ENCODE results near the gene RALGPS1. TPM values are rescaled to one million over a fixed set of nuclear protein-coding genes. Genes with fewer than 3 reads are reported as not detected.

Gene RALGPS1
- total RNA-seq, 1 experiment from 2014 or later = 0.42 TPM

- no peak for DNase-seq (ENCODE audit: low read depth)
These were observed 10.0 kb upstream of the RALGPS1 start for GRCh38 chr9:126904586-126904985.

- DNase-seq (ENCODE audit: low read depth) = no peak
These were observed 8.5 kb upstream of the RALGPS1 start for GRCh38 chr9:126906091-126906490.

- DNase-seq (ENCODE audit: low read depth) = no peak
These were observed 7.5 kb upstream of the RALGPS1 start for GRCh38 chr9:126907058-126907457.

GRCh38 chr9:126915281-126915816, 767 bp downstream of the RALGPS1 start:
- DNase-seq (ENCODE audit: low read depth) = no peak

- DNase-seq (ENCODE audit: low read depth) = no peak
These were observed 1.4 kb downstream of the RALGPS1 start for GRCh38 chr9:126915846-126916543.

GRCh38 chr9:126916909-126917308, 2.3 kb downstream of the RALGPS1 start:
- no peak for DNase-seq (ENCODE audit: low read depth)

GRCh38 chr9:126919193-126919592, 4.6 kb downstream of the RALGPS1 start:
- no peak for DNase-seq (ENCODE audit: low read depth)

- DNase-seq (ENCODE audit: low read depth) = no peak
These were observed 11.3 kb downstream of the RALGPS1 start for GRCh38 chr9:126925876-126926275.

GRCh38 chr9:126926364-126926763, 11.8 kb downstream of the RALGPS1 start:
- no peak for DNase-seq (ENCODE audit: low read depth)

GRCh38 chr9:126927419-126927818, 12.8 kb downstream of the RALGPS1 start:
- no peak for DNase-seq (ENCODE audit: low read depth)

GRCh38 chr9:126932871-126933321, 18.3 kb downstream of the RALGPS1 start:
- DNase-seq (ENCODE audit: low read depth) = no peak

GRCh38 chr9:126933334-126933980, 18.9 kb downstream of the RALGPS1 start:
- no peak for DNase-seq (ENCODE audit: low read depth)

GRCh38 chr9:126934441-126934840, 19.9 kb downstream of the RALGPS1 start:
- no peak for DNase-seq (ENCODE audit: low read depth)

GRCh38 chr9:126935630-126936029, 21.0 kb downstream of the RALGPS1 start:
- DNase-seq (ENCODE audit: low read depth) = no peak

GRCh38 chr9:126937444-126937843, 22.9 kb downstream of the RALGPS1 start:
- no peak for DNase-seq (ENCODE audit: low read depth)

GRCh38 chr9:126938327-126938726, 23.7 kb downstream of the RALGPS1 start:
- DNase-seq (ENCODE audit: low read depth) = no peak

- no peak for DNase-seq (ENCODE audit: low read depth)
These were observed 25.2 kb downstream of the RALGPS1 start for GRCh38 chr9:126939821-126940221.

- DNase-seq (ENCODE audit: low read depth) = no peak
These were observed 27.8 kb downstream of the RALGPS1 start for GRCh38 chr9:126942399-126942798.

- no peak for DNase-seq (ENCODE audit: low read depth)
These were observed 31.1 kb downstream of the RALGPS1 start for GRCh38 chr9:126945682-126946081.

GRCh38 chr9:126947529-126947928, 32.9 kb downstream of the RALGPS1 start:
- no peak for DNase-seq (ENCODE audit: low read depth)

- DNase-seq (ENCODE audit: low read depth) = no peak
These were observed 37.8 kb downstream of the RALGPS1 start for GRCh38 chr9:126952205-126952977.
